DND-41 (cell line): ENCODE data around the gene NTN4.

Source experiments
- ATAC-seq: fragments of 200-7000 bp; cut with Tn5 transposase; 3 replicates; pipeline ENCODE4 v1.9.1; 2021; ENCODE audit warnings: low read depth; ENCODE audit not compliant: insufficient read depth
- DNase-seq: peaks from one replicate; pipeline ENCODE4 v3.0.0-alpha.2; 2020
- H2AFZ ChIP-seq: 2 replicates; pipeline ENCODE4 v1.6.0; 2012; ENCODE audit warnings: low read depth, low read length
- H3K27ac ChIP-seq: 2 replicates; pipeline ENCODE4 v1.5.1; 2012; ENCODE audit warnings: low read length, inconsistent platforms
- H3K27me3 ChIP-seq: fragments of 200-600 bp; sonication (generic); 2 replicates; pipeline ENCODE4 v1.6.0; 2012; ENCODE audit warnings: low read length, mild to moderate bottlenecking, inconsistent platforms; ENCODE audit not compliant: insufficient read depth, poor library complexity
- H3K36me3 ChIP-seq: 2 replicates; pipeline ENCODE4 v1.5.1; 2012; ENCODE audit warnings: low read length, inconsistent platforms; ENCODE audit not compliant: insufficient read depth
- H3K4me1 ChIP-seq: 2 replicates; pipeline ENCODE4 v1.5.1; 2012; ENCODE audit warnings: mild to moderate bottlenecking, low read length; ENCODE audit not compliant: insufficient read depth
- H3K4me2 ChIP-seq: 2 replicates; pipeline ENCODE4 v1.6.0; 2012; ENCODE audit warnings: mild to moderate bottlenecking, moderate library complexity, low read length, inconsistent platforms; ENCODE audit not compliant: insufficient read depth
- H3K4me3 ChIP-seq, 2 experiments: fragments of 200-600 bp in 1 of 2; shearing (Covaris generic) in 1 of 2; 2 replicates each; pipeline ENCODE4 v1.5.1; 2012 to 2016; ENCODE audit warnings: inconsistent platforms in 2 of 2, low read length in 2 of 2, mild to moderate bottlenecking in 2 of 2, low read depth in 1 of 2, moderate library complexity in 1 of 2
- H3K79me2 ChIP-seq: 2 replicates; pipeline ENCODE4 v1.6.0; 2012; ENCODE audit warnings: low read length, inconsistent platforms; ENCODE audit not compliant: insufficient read depth
- H3K9ac ChIP-seq: 2 replicates; pipeline ENCODE4 v1.6.0; 2012; ENCODE audit warnings: low read depth, mild to moderate bottlenecking, inconsistent platforms, low read length, moderate library complexity
- H3K9me3 ChIP-seq: 2 replicates; pipeline ENCODE4 v1.5.1; 2012; ENCODE audit warnings: low read length, moderate library complexity, mild to moderate bottlenecking, inconsistent platforms; ENCODE audit not compliant: insufficient read depth, severe bottlenecking
- H4K20me1 ChIP-seq: 2 replicates; pipeline ENCODE4 v1.6.0; 2012; ENCODE audit warnings: low read length; ENCODE audit not compliant: insufficient read depth
- CTCF ChIP-seq: IDR thresholded peaks from 2 replicates; pipeline ENCODE4 v1.5.1; 2012; ENCODE audit warnings: borderline replicate concordance, low read length, moderate library complexity, mild to moderate bottlenecking; ENCODE audit not compliant: poor library complexity, severe bottlenecking; ENCODE audit errors: extremely low read depth
- EZH2 ChIP-seq: IDR thresholded peaks from 3 replicates; pipeline ENCODE4 v1.6.1; 2012; ENCODE audit warnings: borderline replicate concordance, low read depth, mild to moderate bottlenecking, moderate library complexity, low read length, inconsistent platforms; ENCODE audit not compliant: severe bottlenecking

Gene NTN4

DNA sequence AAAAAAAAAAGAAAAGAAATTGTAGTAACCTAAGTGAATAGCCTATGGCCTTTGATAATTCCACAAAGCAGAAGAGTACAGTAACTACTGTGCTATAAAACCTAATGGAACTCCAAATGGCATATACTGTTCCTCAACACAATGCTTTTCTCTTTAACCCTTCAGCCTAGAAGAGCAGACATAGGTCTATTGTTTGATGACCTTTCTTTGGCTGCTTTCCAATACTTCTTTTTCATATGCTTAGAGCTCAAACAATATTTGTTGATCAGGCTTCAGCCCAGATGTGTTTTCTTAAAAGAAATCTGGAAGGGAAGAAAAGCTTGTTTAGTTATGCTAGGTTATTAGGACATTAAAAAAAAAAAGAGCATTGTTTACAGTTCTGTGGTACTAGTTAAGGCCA is 116.4 kb downstream of the NTN4 start:
- no peak for DNase-seq
- Histone ChIP-seq H3K36me3 (no peaks in the 10 kb centered on the region), H3K27me3 (no peaks in the 10 kb centered on the region), H3K9me3 (no peaks in the 10 kb centered on the region), H4K20me1 (no peaks in the 10 kb centered on the region), H3K27ac (no peak overlapping the region), H3K9ac (no peak overlapping the region), H2AFZ (no peak overlapping the region), H3K4me3 (no peak overlapping the region), H3K4me1 (no peaks in the 10 kb centered on the region), H3K4me2 (no peak overlapping the region), H3K79me2 (no peaks in the 10 kb centered on the region)
- TF ChIP-seq EZH2 (no peak), CTCF (no peak)
- ATAC-seq, result no peak

DNA sequence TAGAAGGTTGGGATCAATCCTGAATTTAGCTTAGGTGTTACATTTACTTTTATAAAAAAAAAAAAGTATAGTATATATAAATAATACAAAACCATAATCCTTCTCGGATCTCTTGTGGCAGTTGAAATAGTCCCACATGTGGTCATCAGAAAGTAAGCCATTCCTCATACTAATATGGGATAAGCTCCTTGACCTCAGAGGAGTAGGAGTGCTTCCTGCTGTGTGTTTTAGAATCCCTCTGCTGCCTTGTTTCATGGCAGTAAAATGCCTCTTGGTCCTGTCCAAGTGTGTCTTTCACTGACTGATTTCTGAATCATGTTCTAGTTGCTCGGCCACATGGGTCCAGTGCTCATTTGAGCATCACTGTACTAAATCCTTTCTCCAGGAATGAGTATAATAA is 117.0 kb downstream of the NTN4 start:
- Histone ChIP-seq H3K4me2 (no peak overlapping the region), H3K27ac (no peak overlapping the region)
- DNase-seq, result no peak

GRCh38 chr12:95672166-95672565 is 118.4 kb downstream of the NTN4 start:
- DNase-seq (no peak), ATAC-seq (no peak)
- Histone ChIP-seq H3K4me3 (no peak overlapping the region), H3K27me3 (no peaks in the 10 kb centered on the region), H3K27ac (no peak overlapping the region), H3K9ac (no peak overlapping the region), H3K4me1 (no peaks in the 10 kb centered on the region), H2AFZ (no peak overlapping the region), H3K9me3 (no peaks in the 10 kb centered on the region), H3K79me2 (no peaks in the 10 kb centered on the region), H3K36me3 (no peaks in the 10 kb centered on the region), H3K4me2 (no peak overlapping the region), H4K20me1 (no peaks in the 10 kb centered on the region)
- TF ChIP-seq EZH2 (no peak), CTCF (no peak)

More for the DNA sequence above, 117.0 kb downstream of the NTN4 start:
- no peak for TF ChIP-seq EZH2
- TF ChIP-seq CTCF, result no peak
- no peak for ATAC-seq
- no peaks in the 10 kb centered on the region for H3K4me1 ChIP-seq
- no peaks in the 10 kb centered on the region for H3K79me2 ChIP-seq
- H3K27me3 ChIP-seq, result no peaks in the 10 kb centered on the region
- H2AFZ ChIP-seq, result no peak overlapping the region
- no peak overlapping the region for H3K9ac ChIP-seq
- no peaks in the 10 kb centered on the region for H3K9me3 ChIP-seq
- no peaks in the 10 kb centered on the region for H4K20me1 ChIP-seq
- no peaks in the 10 kb centered on the region for H3K36me3 ChIP-seq
- no peak overlapping the region for H3K4me3 ChIP-seq

DNA sequence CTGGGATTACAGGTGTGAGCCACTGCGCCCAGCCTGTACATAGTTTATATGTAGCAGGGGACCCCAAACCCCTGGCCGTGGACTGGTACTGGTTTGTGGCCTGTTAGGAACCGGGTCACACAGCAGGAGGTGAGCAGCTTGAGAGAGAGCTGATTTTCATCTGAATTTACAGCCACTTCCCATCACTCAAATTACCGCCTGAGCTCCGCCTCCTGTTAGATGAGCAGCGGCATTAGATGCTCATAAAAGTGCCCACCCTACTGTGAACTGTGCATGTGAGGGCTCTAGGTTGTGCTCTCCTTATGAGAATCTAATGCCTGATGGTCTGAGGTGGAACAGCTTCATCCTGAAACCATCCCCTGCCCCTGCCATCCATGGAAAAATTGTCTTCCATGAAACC is 119.3 kb downstream of the NTN4 start:
- Histone ChIP-seq H4K20me1 (no peaks in the 10 kb centered on the region), H3K36me3 (no peaks in the 10 kb centered on the region), H3K9ac (no peak overlapping the region), H3K27me3 (no peaks in the 10 kb centered on the region), H3K79me2 (no peaks in the 10 kb centered on the region), H3K4me2 (no peak overlapping the region), H3K4me1 (no peaks in the 10 kb centered on the region), H2AFZ (no peak overlapping the region), H3K27ac (no peak overlapping the region), H3K9me3 (no peaks in the 10 kb centered on the region), H3K4me3 (no peak overlapping the region)
- no peak for TF ChIP-seq CTCF
- no peak for TF ChIP-seq EZH2
- DNase-seq (no peak), ATAC-seq (no peak)
